ENCODE data around the gene SIM1. TPM values are rescaled to one million over a fixed set of nuclear protein-coding genes. Genes with fewer than 3 reads are reported as not detected.

Gene SIM1
- total RNA-seq, 4 donors from 2014 or later = not detected

- Histone ChIP-seq H3K9me3 (peaks cover 0 to 2% (median 0%) of the 10 kb centered on the region in 3 donors), H3K27ac (no peak overlapping the region), H3K36me3 (no peaks in the 10 kb centered on the region), H3K27me3 (peaks cover 89% of the 10 kb centered on the region), H3K4me3 (no peak overlapping the region), H3K4me1 (peaks cover 0 to 17% (median 0%) of the 10 kb centered on the region in 3 donors)
- TF ChIP-seq POLR2A (IDR thresholded peaks at IDR 0.05) (no peak), CTCF (IDR thresholded peaks at IDR 0.05) (no peak), EP300 (IDR thresholded peaks at IDR 0.05) (no peak), POLR2AphosphoS5 (IDR thresholded peaks at IDR 0.05) (no peak)
- 65 to 73% methylated on average over 4 to 5 of the region's 5 CpGs for WGBS, 2 donors (ENCODE audit: low coverage in 1 of 2)
- no peak for ATAC-seq
Observed at GRCh38 chr6:100470422-100471120, 5.8 kb upstream of the SIM1 start.

- Histone ChIP-seq H3K4me3 (no peak overlapping the region), H3K27me3 (peaks cover 96% of the 10 kb centered on the region), H3K9me3 (peaks cover 0 to 11% (median 0%) of the 10 kb centered on the region in 3 donors), H3K36me3 (no peaks in the 10 kb centered on the region), H3K4me1 (peaks cover 0 to 30% (median 5%) of the 10 kb centered on the region in 3 donors), H3K27ac (no peak overlapping the region)
- TF ChIP-seq POLR2AphosphoS5 (IDR thresholded peaks at IDR 0.05) = no peak
- no peak for TF ChIP-seq POLR2A (IDR thresholded peaks at IDR 0.05)
- no peak for TF ChIP-seq CTCF (IDR thresholded peaks at IDR 0.05)
- TF ChIP-seq EP300 (IDR thresholded peaks at IDR 0.05) = no peak
- 7 to 19% methylated on average over 7 to 20 of the region's 44 CpGs for WGBS, 2 donors (ENCODE audit: low coverage in 1 of 2)
- ATAC-seq = no peak
Observed at GRCh38 chr6:100469101-100469859, 4.6 kb upstream of the SIM1 start.

- no peaks in the 10 kb centered on the region for H3K36me3 ChIP-seq
- no peak for ATAC-seq
- H3K27ac ChIP-seq = no peak overlapping the region
- TF ChIP-seq CTCF (IDR thresholded peaks at IDR 0.05) = no peak
- TF ChIP-seq POLR2A (IDR thresholded peaks at IDR 0.05) = no peak
- TF ChIP-seq EP300 (IDR thresholded peaks at IDR 0.05) = no peak
- TF ChIP-seq POLR2AphosphoS5 (IDR thresholded peaks at IDR 0.05) = no peak
- H3K27me3 ChIP-seq = peaks cover 100% of the 10 kb centered on the region
- H3K4me3 ChIP-seq = no peak overlapping the region
- H3K9me3 ChIP-seq = peaks cover 0 to 11% (median 0%) of the 10 kb centered on the region in 3 donors
- H3K4me1 ChIP-seq = peaks cover 0 to 39% (median 11%) of the 10 kb centered on the region in 3 donors
- WGBS, 2 donors (ENCODE audit: low coverage in 1 of 2) = 23 to 30% methylated on average over 6 of the region's 6 CpGs
Observed at GRCh38 chr6:100468016-100468622, 3.4 kb upstream of the SIM1 start.

GRCh38 chr6:100467129-100468015, 2.7 kb upstream of the SIM1 start:
- no peak for ATAC-seq
- Histone ChIP-seq H3K27me3 (peaks cover 100% of the 10 kb centered on the region), H3K4me3 (no peak overlapping the region), H3K9me3 (peaks cover 0 to 11% (median 0%) of the 10 kb centered on the region in 3 donors), H3K27ac (no peak overlapping the region), H3K4me1 (peaks cover 0 to 39% (median 11%) of the 10 kb centered on the region in 3 donors), H3K36me3 (no peaks in the 10 kb centered on the region)
- WGBS, 2 donors (ENCODE audit: low coverage in 1 of 2) = 8% methylated on average over 5 to 9 of the region's 49 CpGs
- TF ChIP-seq CTCF (IDR thresholded peaks at IDR 0.05) (no peak), POLR2A (IDR thresholded peaks at IDR 0.05) (no peak), EP300 (IDR thresholded peaks at IDR 0.05) (no peak), POLR2AphosphoS5 (IDR thresholded peaks at IDR 0.05) (no peak)
